ENCODE results near the gene KRTAP5-3. TPM values are rescaled to one million over a fixed set of nuclear protein-coding genes. Genes with fewer than 3 reads are reported as not detected.
A peak's percentile ranks its signal among the peaks of the same experiment; 100 is the strongest.

Gene KRTAP5-3
- total RNA-seq, 1 donor from 2014 or later = not detected

DNA sequence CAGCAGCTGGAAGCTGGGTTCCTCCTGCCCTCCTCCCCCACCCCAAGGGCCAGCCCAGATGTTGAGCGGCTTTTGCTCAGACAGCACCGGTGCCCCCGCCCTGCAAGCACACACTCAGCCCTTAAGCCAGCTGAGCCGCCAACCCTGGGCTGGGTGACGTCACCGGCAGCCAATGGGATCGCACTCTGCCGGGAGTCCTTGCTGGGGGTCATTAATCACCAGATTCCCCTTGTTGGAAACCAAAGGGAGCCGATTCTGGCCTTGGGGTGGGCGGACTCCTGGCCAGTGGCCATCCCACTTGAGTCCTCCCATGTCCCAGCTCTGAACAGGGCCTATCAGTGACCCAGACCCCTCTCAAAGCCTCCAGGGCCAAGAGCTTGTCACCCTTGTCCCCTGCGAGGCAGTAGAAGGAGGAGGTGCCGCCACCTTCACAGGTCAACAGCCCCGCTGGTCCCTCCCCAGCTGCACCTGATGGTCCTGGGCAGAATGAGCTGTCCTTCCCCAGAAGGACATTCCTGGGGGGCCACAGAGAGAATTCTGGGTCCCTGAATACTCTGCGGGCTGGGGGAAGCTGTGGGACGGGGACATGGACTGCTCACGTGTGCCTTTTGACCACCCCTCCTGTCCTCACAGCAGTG is 43.6 kb downstream of the KRTAP5-3 start:
- Histone ChIP-seq H3K4me1 (peaks cover 6% of the 10 kb centered on the region), H3K27me3 (ENCODE audit: low read depth) (no peaks in the 10 kb centered on the region), H3K27ac (no peak overlapping the region), H3K4me3 (no peak overlapping the region), H3K9me3 (no peaks in the 10 kb centered on the region), H3K36me3 (peaks cover 9% of the 10 kb centered on the region)
- no peak for TF ChIP-seq CTCF (IDR thresholded peaks at IDR 0.05)
- intact Hi-C loops (cut with DNase I) = no loop called here
- ATAC-seq = peak in 1 of 2 donors; percentile 35
- DNase-seq = no peak

- no peak for ATAC-seq
- Histone ChIP-seq H3K36me3 (peaks cover 9% of the 10 kb centered on the region), H3K4me3 (no peak overlapping the region), H3K9me3 (no peaks in the 10 kb centered on the region), H3K27ac (no peak overlapping the region), H3K4me1 (peaks cover 13% of the 10 kb centered on the region), H3K27me3 (ENCODE audit: low read depth) (no peaks in the 10 kb centered on the region)
- DNase-seq = no peak
- intact Hi-C loops (cut with DNase I) = no loop called here
- no peak for TF ChIP-seq CTCF (IDR thresholded peaks at IDR 0.05)
Observed at GRCh38 chr11:1563697-1564534, 44.3 kb downstream of the KRTAP5-3 start.

DNA sequence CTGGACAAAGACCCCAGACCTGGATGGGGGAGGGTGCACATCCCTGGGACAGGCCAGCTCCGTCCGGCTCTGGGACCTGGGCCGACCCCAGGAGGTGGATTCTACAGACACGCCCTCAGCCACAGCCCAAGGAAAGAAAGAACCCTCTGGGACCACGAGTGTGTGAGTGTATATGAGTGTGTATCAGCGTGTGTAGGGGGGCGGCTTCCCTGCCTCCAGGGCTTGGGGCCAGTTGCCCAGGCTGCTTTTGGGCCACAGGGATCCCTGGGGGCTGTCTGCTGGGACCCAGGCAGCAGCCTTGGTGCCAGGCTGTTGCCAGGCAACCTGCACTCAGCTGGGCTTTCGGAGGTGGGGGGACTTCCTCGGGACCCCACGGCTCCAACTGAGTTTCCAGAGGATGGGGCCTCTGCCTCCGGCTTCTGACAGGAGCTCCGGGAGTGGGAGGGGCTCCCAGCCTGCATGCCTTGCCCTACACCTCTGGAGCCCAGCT is 45.1 kb downstream of the KRTAP5-3 start:
- Histone ChIP-seq H3K27me3 (ENCODE audit: low read depth) (no peaks in the 10 kb centered on the region), H3K4me1 (peaks cover 20% of the 10 kb centered on the region), H3K36me3 (peaks cover 9% of the 10 kb centered on the region), H3K27ac (no peak overlapping the region), H3K9me3 (no peaks in the 10 kb centered on the region), H3K4me3 (no peak overlapping the region)
- intact Hi-C loops (cut with DNase I) = no loop called here
- DNase-seq (no peak), ATAC-seq (no peak)
- TF ChIP-seq CTCF (IDR thresholded peaks at IDR 0.05) = no peak

GRCh38 chr11:1562469-1563148 is 45.7 kb downstream of the KRTAP5-3 start:
- Histone ChIP-seq H3K4me3 (no peak overlapping the region), H3K27me3 (ENCODE audit: low read depth) (no peaks in the 10 kb centered on the region), H3K27ac (no peak overlapping the region), H3K4me1 (peaks cover 21% of the 10 kb centered on the region), H3K36me3 (peaks cover 11% of the 10 kb centered on the region), H3K9me3 (no peaks in the 10 kb centered on the region)
- TF ChIP-seq CTCF (IDR thresholded peaks at IDR 0.05) = no peak
- DNase-seq = peak; percentile 32
- intact Hi-C loops (cut with DNase I) = no loop called here
- no peak for ATAC-seq

- ATAC-seq = no peak
- TF ChIP-seq CTCF (IDR thresholded peaks at IDR 0.05) = no peak
- Histone ChIP-seq H3K4me3 (no peak overlapping the region), H3K27me3 (ENCODE audit: low read depth) (no peaks in the 10 kb centered on the region), H3K4me1 (peaks cover 21% of the 10 kb centered on the region), H3K27ac (no peak overlapping the region), H3K9me3 (no peaks in the 10 kb centered on the region), H3K36me3 (peaks cover 17% of the 10 kb centered on the region)
- peak; percentile 28 for DNase-seq
- intact Hi-C loops (cut with DNase I) = no loop called here
Observed at GRCh38 chr11:1561955-1562354, 46.3 kb downstream of the KRTAP5-3 start.

All from lower lobe of right lung (tissue), 2 donors.